ENCODE data around the gene EGR4. TPM values are rescaled to one million over a fixed set of nuclear protein-coding genes. Genes with fewer than 3 reads are reported as not detected.

Gene EGR4
- total and polyA plus RNA-seq, 5 experiments from 2014 or later: not detected

DNA sequence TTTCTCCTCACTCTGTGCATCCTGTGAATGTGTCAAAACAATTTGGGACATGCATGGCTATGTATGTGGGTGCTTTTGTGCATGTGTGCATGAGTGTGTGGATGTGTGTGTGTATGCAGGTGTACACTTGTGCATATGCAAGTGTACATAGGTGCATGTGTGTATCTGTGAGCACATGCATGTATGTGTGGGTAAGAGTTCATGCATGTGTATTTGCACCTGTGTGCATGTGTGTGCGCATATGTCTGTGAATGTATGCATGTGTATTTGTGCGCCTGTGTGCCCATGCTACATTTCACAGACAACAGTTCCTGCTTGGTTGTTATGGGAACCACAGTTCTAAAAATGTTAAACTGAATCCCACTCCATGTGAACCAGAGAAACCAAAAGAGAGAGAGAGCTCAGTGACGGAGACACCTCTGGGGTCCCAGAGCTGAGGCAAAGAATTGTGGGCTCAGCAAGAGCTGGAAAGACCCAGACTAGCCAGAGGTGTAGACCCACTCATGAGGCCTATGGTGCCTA, 7.2 kb downstream of the EGR4 start:
- POLR2A ChIA-PET: interaction anchor here (0.7 to 2.4 kb wide), 3 partner anchors 7 to 119 kb away, joined by 3 to 30 read pairs (median 11); partner anchors contain the start of genes CCT7, EGR4 and PRADC1

DNA sequence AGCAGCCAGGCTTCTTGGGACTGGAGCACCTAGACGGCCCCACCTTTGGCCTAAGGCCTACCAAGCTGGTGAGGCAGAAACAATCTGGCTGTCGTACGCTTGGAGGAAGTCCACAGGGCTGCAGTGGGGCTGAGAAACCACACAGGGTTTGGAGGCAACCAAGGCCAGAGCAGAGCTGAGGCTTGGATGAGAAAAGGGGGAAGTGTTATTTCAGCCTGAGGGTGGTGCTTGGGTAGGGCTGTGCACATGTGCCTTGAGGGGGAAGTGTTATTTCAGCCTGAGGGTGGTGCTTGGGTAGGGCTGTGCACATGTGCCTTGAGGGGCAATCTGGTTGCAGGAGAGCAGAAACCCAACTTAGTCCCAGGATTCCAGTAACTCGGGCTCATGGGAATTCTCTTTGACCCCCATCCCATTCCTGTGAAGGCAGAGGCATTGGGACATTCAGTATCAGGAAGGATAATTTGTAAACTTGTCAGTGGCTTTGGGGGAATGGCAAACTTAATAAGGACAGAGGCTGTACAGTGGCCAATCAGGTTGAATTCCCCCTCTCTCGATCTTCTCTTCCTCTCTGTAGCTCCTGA, 8.1 kb downstream of the EGR4 start:
- DNase-seq: peak in 3 of 10 donors; percentile 16 to 23 (median 19)
- peak; percentile 17 to 48 for ATAC-seq
- peaks cover 17 to 35% (median 30%) of the 10 kb centered on the region in 4 donors for H3K4me1 Mint-ChIP-seq
- POLR2A ChIA-PET: interaction anchor here (0.6 to 2.4 kb wide), 6 partner anchors 8 to 893 kb away, joined by 3 to 30 read pairs (median 8); partner anchors contain the start of genes ALMS1, CCT7, EGR4 and MOB1A
- H3K36me3 Mint-ChIP-seq: no peaks in the 10 kb centered on the region
- peak overlapping the region; percentile 51 to 95 (median 80) for H3K4me3 Mint-ChIP-seq
- no peaks in the 10 kb centered on the region for H3K9me3 Mint-ChIP-seq
- peaks cover 5 to 24% (median 10%) of the 10 kb centered on the region in 5 donors for H3K27me3 Mint-ChIP-seq
- H3K27ac Mint-ChIP-seq: peak overlapping the region in 9 of 10 donors; percentile 19 to 84 (median 64)

More for the DNA sequence above, 7.2 kb downstream of the EGR4 start:
- ATAC-seq: no peak
- DNase-seq: no peak
- Mint-ChIP-seq H3K36me3 (no peaks in the 10 kb centered on the region), H3K4me3 (peak overlapping the region; percentile 2 to 95 (median 73)), H3K4me1 (peaks cover 15 to 35% (median 32%) of the 10 kb centered on the region in 4 donors), H3K9me3 (no peaks in the 10 kb centered on the region), H3K27ac (peak overlapping the region in 2 of 10 donors; percentile 58 to 60), H3K27me3 (peaks cover 9 to 34% (median 18%) of the 10 kb centered on the region in 5 donors)

DNA sequence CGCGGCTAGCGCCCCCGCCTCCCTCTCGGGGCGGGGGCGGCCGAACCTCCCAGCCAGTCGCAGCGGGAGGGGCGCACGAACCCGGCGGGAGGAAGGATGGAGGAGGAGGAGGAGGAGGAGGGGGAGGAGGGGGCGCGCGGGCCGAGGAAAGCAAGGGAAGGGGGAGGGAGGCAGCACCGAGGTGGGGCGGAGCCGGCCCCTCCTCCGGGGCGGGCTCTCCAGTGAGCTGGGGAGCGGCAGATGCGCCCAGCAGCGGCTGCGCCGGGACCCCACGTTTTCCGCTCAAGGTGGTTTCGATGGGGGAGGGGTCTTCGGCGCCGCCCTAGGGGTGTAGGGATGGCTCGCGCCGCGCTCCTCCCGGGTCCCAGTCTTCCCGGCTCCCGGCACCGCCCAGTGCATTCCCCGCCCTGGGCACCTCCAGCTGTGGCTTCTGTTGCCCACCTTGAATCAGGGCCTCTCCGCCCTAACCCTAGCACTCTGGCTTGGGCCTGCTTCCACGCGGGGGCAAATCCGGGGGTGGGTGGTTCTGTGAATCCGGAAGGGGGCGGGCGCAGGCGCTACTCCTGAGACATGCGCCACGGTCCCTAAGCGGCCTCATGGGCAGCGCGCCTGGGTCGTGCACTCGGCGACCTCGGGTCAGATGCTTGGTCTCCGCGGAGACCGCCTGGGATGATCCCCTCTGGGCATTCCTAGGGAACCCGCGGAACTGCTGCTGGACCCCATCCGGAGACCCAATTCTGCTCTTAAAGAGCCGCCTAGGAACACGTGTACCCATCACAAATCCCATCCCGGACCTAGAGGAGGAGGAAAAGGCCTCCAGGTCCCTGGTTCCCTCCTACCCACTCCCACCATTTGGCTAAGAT, 8.8 kb downstream of the EGR4 start, which contains the start of gene FBXO41:
TSS of gene FBXO41 (minus strand) at position 183 of the 863 bp plus-strand sequence. CDS start 14,848 bp downstream, outside the sequence.
- POLR2A ChIA-PET: interaction anchor here (0.6 to 2.4 kb wide), 7 partner anchors 9 to 894 kb away, joined by 3 to 30 read pairs (median 7); partner anchors contain the start of genes ALMS1, CCT7, EGR4 and MOB1A
- Mint-ChIP-seq H3K4me1 (peaks cover 19 to 34% (median 31%) of the 10 kb centered on the region in 4 donors), H3K9me3 (no peaks in the 10 kb centered on the region), H3K27me3 (peaks cover 3 to 17% (median 7%) of the 10 kb centered on the region in 5 donors), H3K27ac (peak within 1 kb of the TSS in 9 of 10 donors; percentile 50 to 93 (median 83)), H3K4me3 (peak within 1 kb of the TSS; percentile 60 to 95 (median 89)), H3K36me3 (no peaks in the 10 kb centered on the region)
- ATAC-seq (peak; percentile 83 to 86), DNase-seq (peak; percentile 59 to 86 (median 68))

DNA sequence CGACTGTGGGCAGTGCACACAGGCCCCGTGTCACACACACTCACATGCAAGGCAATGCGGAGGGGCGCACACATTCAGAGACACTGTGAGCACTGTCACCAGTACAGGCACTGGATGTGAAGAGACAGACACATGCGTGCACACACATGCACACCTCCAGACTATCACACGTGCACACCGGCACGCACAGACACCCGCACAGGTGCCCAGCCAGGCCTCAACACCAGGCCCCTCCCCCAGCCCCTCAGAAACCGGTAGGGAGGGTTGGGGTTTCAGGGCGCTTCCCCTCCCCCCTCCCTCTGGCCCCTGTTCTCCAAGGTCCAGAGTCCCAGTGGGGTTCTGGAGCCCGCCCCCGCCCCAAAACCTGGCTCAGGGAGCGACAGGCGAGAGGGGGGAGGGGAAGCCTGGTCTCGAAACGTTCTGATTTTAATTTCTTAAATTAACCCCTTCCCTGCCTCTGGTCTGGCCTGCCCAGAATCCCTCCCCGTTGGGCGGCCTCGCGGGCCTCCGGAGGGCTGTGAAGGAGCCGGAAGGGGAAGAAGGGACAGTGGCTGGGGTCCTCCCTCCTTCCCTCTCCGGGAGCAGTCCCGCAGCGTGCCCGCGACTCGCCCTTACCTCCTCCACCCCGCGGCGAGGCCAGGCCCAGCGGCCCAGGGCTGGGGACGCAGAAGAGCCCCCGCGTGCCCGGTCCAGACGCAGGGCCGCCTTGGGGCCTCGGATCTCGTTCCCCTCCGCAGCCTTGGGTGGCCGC, 9.6 kb downstream of the EGR4 start:
- POLR2A ChIA-PET: interaction anchor here (0.6 to 2.4 kb wide), 6 partner anchors 10 to 454 kb away, joined by 3 to 30 read pairs (median 8); partner anchors contain the start of genes ALMS1, CCT7, EGR4 and PRADC1
- DNase-seq: peak in 4 of 10 donors; percentile 13 to 24 (median 18)

DNA sequence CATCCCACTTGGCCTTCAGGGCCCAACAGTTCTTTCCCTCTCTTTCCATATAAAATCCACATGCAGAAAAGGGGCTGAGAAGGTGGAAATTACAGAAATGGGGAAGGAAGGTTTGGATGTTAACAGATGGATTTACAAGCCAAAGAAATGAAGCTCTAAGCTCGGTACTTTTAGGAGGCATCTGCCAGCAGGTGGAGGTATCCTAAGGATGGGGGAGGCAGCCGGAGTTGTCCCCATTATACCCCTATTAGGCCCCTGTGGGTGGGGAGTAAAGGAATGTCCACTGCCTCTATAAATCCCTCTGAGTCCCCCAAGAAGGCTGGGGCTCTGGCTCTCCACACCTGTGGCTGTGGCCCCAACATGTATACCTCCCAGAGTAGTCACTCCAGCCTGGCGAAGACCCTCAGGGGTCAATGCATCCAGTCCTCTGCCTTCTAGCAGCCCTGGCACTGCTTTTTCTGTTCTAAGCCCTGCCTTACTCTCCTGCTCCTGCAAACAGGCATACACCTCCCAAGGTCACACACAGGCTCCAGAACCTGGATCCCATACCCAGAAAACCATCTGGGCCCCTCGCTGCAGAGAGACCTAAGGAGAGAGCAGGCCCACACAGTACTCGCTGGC, 10.3 kb downstream of the EGR4 start:
- H3K4me1 Mint-ChIP-seq: peaks cover 28 to 47% (median 34%) of the 10 kb centered on the region in 4 donors
- ATAC-seq: no peak
- peak overlapping the region in 9 of 10 donors; percentile 50 to 93 (median 83) for H3K27ac Mint-ChIP-seq
- DNase-seq: no peak
- H3K27me3 Mint-ChIP-seq: peaks cover 0 to 2% (median 0%) of the 10 kb centered on the region in 5 donors
- no peaks in the 10 kb centered on the region for H3K9me3 Mint-ChIP-seq
- peak overlapping the region; percentile 60 to 95 (median 89) for H3K4me3 Mint-ChIP-seq
- POLR2A ChIA-PET: interaction anchor here (0.8 kb wide), 1 partner anchor 12 kb away, joined by 3 read pairs; no protein-coding TSS in a partner anchor
- peaks cover 0 to 6% (median under 1%) of the 10 kb centered on the region in 3 donors for H3K36me3 Mint-ChIP-seq

More for the DNA sequence above, 9.6 kb downstream of the EGR4 start:
- Mint-ChIP-seq H3K4me3 (peak overlapping the region; percentile 60 to 95 (median 89)), H3K27me3 (peaks cover 0 to 9% (median 5%) of the 10 kb centered on the region in 5 donors), H3K36me3 (peaks cover 0 to 6% (median 0%) of the 10 kb centered on the region in 3 donors), H3K9me3 (no peaks in the 10 kb centered on the region), H3K4me1 (peaks cover 27 to 42% (median 32%) of the 10 kb centered on the region in 4 donors), H3K27ac (peak overlapping the region in 9 of 10 donors; percentile 50 to 93 (median 83))
- ATAC-seq: peak; percentile 27 to 43

DNA sequence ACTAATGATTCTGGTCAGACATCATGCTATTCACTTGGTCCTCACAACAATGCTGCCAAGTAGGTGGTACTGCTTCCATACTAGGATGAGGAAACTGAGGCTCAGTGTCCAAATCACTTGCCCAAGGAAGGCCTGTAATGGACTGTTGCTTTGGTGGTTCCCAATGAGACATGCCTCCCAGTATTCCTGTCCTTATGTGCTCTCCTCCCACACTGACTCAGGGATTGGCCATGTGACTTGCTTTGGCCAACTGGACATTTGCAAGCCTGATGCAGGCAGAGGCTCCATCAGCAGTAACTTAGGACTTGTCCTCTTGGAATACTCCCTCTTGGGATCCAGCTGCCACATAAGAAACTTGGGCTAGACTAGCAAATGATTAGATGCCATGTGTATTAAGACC, 12.1 kb downstream of the EGR4 start:
- peak overlapping the region in 1 of 10 donors; percentile 10 for H3K4me3 Mint-ChIP-seq

DNA sequence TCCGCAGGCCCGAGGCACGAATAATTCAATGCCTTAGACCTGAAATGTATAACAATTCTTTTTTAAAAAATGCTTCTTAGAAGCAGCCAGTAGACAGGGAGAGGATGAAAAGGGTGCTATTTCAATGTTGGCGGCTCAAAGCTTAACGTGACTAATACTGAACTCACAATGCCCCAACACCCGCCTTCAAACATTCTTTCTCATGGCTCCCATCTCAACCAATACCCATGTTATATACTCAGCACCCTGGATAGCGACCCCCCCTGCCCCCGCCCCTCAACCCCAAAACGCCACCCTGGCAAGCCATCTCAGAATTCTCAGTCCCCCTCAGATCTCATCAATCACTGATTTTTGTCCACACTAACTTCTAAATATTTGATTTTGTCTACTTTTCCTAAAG, 13.5 kb downstream of the EGR4 start:
- Mint-ChIP-seq H3K4me3 (no peak overlapping the region), H3K9me3 (no peaks in the 10 kb centered on the region), H3K36me3 (peaks cover 0 to 16% (median 3%) of the 10 kb centered on the region in 3 donors), H3K27ac (no peak overlapping the region), H3K4me1 (peaks cover 15 to 34% (median 28%) of the 10 kb centered on the region in 4 donors), H3K27me3 (no peaks in the 10 kb centered on the region)
- DNase-seq (no peak), ATAC-seq (no peak)
- POLR2A ChIA-PET: no interaction called here

More for the DNA sequence above, 12.1 kb downstream of the EGR4 start:
- POLR2A ChIA-PET: no interaction called here
- peaks cover 0 to 15% (median 3%) of the 10 kb centered on the region in 3 donors for H3K36me3 Mint-ChIP-seq
- H3K9me3 Mint-ChIP-seq: no peaks in the 10 kb centered on the region
- peak overlapping the region in 2 of 10 donors; percentile 4 to 54 for H3K27ac Mint-ChIP-seq
- no peak for ATAC-seq
- DNase-seq: no peak
- H3K27me3 Mint-ChIP-seq: no peaks in the 10 kb centered on the region
- H3K4me1 Mint-ChIP-seq: peaks cover 28 to 47% (median 36%) of the 10 kb centered on the region in 4 donors

DNA sequence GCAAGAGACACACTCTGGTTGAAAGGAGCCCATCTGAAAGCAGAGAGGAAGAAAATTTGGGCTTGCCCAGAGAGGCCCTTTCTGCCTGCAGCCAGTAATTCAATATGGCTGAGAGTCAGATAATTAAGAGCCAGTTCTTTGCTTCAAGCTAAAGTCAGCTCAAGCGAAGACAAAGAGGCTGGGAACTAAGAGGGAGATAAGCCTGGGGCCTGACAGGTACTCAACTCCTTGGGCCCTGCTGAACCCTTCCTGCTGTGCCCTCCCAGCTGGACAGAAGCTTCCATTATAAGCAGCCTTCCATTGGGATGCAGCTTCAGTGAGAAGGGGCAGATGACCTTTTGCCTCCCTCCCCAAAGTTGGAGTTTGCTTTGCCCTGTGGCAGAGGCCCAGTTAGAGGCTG, 21.1 kb downstream of the EGR4 start:
- H3K4me1 Mint-ChIP-seq: peaks cover 16 to 28% (median 26%) of the 10 kb centered on the region in 4 donors
- H3K27me3 Mint-ChIP-seq: peaks cover 0 to 1% (median 0%) of the 10 kb centered on the region in 5 donors
- H3K4me3 Mint-ChIP-seq: no peak overlapping the region
- peaks cover 0 to 15% (median 3%) of the 10 kb centered on the region in 3 donors for H3K36me3 Mint-ChIP-seq
- ATAC-seq (no peak), DNase-seq (no peak)
- H3K27ac Mint-ChIP-seq: peak overlapping the region in 2 of 10 donors; percentile 25 to 38
- POLR2A ChIA-PET: no interaction called here
- no peaks in the 10 kb centered on the region for H3K9me3 Mint-ChIP-seq

DNA sequence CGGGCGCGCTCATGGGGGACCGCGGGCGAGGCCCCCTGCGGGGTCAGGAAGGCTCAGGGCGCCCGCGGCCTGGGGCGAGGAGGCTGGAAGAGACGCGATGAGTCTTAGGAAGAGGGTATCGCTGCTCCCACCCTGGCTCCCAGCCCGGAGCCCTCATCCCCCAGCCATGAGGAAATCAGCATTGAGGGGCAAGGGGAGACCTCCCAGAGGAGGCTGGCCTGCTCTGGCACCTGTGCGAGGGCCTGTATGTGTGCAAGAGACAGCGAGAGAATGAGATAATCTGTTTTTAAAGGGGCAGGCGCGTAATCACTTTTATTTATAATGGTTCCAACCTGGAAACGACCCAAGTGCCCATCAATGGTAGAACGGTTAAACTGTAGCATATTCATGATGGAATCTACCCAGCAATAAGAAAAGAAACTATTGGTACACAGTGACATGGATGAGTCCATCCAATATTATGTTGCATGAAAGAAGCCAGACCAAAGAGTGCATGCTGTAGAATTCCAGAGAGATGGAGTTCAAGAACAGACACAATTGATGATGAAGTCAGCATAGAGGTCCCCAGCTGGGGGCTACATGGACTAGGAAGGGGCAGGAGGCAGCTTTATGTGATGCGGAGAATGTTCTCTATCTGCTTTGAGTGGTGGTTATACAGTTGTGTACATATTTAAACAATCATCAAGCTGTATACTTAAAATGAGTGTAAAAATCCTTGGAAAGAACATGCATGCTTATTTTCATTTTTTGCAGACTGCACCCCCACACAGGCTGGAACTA, 23.5 kb downstream of the EGR4 start:
- peak overlapping the region; percentile 56 to 77 (median 64) for H3K4me3 Mint-ChIP-seq
- H3K9me3 Mint-ChIP-seq: no peaks in the 10 kb centered on the region
- H3K27me3 Mint-ChIP-seq: peaks cover 0 to 1% (median 0%) of the 10 kb centered on the region in 5 donors
- ATAC-seq (no peak), DNase-seq (no peak)
- H3K36me3 Mint-ChIP-seq: peaks cover 0 to 15% (median 3%) of the 10 kb centered on the region in 3 donors
- POLR2A ChIA-PET: interaction anchor here (1.8 kb wide), 1 partner anchor 35 kb away, joined by 16 read pairs; the partner anchor contains the start of gene CCT7
- H3K4me1 Mint-ChIP-seq: peaks cover 22 to 34% (median 31%) of the 10 kb centered on the region in 4 donors
- peak overlapping the region in 8 of 10 donors; percentile 20 to 89 (median 50) for H3K27ac Mint-ChIP-seq

All from naive thymus-derived CD8-positive, alpha-beta T cell (primary cell).